GM19035 (cell line): ENCODE results near the gene RNF187.
A peak's percentile ranks its signal among the peaks of the same experiment; 100 is the strongest.

Experiments used
- ATAC-seq: cut with Tn5 transposase; IDR thresholded peaks from one replicate; pipeline ENCODE4 v1.9.1; 2021; ENCODE audit not compliant: unreplicated experiment

The RNF187 gene

DNA sequence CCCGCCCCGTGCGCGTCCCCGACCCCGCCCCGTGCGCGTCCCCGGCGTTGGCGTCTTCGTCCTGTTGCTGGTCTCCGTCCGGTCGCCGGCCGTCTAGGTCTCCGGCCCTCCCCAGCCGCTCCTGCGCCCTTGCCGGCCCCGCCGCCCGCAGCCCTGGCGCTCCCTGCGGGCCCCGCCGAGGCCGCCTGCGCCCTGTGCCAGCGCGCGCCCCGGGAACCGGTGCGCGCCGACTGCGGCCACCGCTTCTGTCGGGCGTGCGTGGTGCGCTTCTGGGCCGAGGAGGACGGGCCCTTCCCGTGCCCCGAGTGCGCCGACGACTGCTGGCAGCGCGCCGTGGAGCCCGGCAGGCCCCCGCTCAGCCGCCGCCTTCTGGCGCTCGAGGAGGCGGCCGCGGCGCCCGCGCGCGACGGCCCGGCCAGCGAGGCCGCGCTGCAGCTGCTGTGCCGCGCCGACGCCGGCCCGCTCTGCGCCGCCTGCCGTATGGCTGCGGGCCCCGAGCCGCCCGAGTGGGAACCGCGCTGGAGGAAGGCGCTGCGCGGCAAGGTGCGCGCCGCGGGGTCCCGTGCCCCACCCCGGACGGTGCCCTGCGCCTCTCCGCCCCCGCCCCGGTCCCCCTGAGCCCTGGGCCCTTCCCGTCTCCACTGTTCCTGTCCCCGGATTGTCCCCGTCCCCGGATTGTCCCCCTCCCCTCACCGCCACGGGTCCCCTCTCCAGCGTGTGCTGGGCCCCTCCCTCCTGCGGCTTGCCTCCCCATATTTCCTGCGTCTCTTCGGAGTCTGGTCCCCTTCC lies at the start of gene RNF187:
TSS of gene RNF187 (plus strand) at position 47 of the 789 bp plus-strand sequence.
- ATAC-seq: peak; percentile 66

DNA sequence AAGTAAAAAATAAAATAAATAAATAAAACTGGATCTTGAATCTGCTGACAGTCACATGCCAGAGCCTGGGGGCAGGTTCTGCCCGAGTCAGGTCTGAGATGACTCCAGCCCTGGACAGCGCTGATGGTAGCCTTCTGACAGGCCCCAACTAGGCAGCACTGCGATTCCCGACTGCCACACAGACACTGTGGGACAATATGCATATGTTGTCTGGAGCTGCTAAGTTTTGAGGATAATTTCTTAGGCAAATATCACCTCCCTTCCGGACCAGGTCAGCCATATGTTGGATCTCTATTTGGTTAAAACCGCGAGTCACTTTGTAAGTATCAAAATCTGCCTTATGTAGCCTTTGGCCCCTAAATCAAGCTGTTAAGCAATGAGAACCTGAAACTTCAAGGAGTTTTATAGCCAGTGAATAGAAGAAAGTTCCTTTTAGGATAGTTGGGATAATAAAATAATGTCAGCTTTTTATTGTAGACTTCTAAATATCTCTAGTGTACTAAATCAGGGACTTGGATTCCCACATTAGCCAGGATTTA lies 49.7 kb upstream of the RNF187 start:
- ATAC-seq: no peak

DNA sequence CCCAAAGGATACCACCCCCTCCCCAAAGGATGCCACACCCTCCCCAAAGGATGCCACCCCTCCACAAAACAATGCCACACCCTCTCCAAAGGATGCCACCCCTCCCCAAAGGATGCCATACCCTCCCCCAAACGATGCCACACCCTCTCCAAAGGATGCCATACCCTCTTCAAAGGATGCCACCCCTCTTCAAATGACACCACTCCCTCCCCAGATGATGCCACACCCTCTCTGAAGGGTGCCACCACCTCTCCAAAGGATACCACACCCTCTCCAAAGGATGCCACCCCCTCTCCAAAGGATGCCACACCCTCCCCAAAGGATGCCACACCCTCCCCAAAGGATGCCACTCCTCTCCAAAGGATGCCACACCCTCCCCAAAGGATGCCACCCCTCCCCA lies 48.9 kb upstream of the RNF187 start:
- no peak for ATAC-seq

DNA sequence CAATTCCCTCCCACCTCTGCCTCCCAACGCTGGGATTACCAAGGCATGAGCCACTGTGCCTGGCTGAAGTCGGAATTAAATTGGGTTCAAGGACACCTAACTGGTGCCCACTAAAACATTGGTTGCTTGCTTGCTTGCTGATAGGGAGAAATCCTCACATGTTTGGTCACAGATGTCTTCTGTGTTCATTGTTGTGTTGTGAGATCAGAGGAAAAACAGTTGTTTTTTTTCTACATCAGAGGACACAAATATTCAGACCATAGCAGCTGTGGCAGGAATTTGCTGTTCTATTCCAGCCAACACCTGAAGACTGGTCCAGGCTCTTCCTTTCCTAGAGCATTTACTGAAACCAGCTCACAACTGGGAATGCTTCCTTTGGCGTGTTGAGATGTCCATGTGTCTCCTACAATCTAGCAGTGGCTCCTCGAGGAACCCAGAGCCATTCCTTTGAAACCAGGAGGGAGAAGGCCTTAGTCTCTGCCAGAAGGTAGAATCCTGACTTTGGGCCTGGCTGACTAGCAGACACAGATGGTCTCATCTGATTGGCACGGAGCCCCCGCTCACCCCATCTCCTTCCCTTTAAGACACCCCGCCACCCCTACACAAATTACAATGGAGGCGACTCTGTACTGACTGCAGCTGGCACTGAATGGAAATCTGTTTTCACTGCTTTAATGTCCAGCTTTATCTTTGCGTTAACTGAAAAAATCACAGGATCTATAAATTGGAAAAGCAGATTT lies 46.3 kb upstream of the RNF187 start:
- ATAC-seq: no peak

DNA sequence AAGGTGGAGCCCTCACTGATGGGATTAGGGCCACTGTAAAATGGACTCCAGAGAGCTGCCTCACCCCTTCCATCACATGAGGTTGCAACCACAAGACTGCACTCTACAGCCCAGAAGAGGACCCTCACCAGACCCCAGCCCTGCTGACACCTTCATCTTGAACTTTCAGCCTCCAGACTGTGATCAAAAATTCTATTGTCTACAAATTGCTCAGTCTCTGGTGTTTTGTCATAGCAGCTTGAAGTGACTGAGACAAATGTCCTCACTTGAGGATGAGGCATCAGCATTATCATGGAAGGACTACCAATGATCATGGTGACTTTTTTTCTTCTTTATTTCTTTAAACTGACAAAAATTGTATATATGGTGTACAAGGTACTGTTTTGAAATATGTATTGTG lies 43.8 kb upstream of the RNF187 start:
- ATAC-seq: no peak

DNA sequence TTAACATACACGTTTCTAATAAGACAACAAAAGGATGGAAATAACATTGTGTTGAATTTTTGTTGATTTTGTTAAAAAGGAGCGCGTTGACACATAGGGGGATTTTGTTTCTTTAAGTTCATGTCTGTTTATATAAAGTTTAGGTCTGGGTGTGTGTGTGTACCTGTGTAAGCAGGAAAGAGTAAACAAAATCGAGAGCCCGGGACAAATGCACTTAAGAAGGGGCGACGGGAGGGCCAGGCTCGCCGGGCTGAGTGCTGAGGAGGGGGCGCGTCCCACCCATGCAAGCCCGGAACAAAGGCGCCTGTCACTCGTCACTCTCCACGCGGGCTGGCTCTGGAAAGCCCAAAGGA lies 41.7 kb upstream of the RNF187 start:
- ATAC-seq: no peak

DNA sequence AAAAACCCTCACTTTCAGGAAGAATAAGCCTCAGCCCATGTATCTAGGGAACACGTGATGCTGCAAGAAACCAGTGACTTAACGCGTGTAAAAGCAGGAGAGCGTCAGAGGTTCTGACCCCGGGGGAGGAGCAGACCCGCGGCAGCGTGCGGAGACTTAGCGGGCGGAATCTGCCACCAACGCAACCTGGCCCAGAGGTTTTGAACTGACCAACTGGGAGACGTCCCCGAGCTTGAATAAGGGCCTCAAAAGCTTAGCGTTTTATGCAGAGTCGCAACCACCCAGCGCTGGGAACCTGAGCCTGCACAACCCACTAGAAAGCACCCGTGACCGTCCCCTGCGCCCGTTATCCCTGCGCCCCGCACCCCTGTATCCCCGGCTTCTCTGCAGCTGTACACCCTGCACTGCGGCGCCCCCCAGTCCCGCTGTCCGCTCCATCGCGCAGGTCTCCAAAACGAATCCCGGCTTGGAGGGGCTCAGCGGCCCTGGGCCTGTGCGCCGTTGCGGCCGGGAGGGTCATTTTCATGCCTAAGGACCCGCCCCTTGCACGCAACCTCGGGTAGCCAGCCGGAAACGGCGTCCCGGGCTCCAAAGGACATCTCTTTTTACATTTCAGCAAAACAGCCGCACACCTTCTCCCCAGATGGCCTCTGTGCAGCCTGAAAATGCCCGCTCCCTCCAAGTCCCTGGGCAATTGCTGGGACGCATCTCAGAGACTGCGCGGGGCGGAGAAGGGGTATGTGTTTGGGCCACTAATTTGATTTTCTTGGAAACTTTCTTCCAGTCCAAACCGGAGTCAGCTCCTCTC lies 41.1 kb upstream of the RNF187 start:
- ATAC-seq: peak; percentile 72

DNA sequence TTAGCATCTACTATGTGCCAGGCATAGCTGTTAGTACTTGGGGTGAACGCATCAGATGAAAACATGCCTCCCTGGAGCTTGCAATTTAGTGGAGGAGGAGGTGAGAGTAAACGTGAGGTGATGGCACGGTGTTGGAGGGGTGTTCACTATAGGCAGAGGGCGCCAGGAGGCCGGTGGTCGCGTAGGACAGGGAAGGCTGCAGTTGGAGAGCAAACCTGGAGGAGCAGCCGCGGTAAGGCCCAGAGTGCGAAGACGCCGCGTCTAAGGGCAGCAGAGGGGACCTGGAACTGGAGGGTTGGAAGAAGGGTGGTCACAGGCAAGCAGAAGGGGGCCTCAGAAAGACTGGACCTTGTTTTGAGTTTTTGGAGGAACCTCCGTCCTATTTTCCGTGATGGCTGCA lies 40.3 kb upstream of the RNF187 start:
- no peak for ATAC-seq

DNA sequence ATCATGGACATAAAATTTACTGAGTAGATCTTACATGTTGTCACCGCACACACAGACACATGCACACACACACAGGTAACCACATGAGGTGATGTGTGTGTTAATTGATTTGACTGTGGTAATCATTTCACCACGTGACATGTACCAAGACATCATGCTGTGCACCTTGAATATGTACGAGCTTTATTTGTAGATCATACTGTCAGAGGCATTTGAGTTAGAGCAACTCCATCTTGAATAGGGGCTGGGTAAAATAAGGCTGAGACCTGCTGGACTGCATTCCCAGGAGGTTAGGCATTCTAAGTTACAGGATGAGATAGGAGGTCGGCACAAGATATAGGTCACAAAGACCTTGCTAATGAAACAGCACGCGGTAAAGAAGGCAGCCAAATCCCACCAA lies 38.8 kb upstream of the RNF187 start:
- ATAC-seq: no peak

DNA sequence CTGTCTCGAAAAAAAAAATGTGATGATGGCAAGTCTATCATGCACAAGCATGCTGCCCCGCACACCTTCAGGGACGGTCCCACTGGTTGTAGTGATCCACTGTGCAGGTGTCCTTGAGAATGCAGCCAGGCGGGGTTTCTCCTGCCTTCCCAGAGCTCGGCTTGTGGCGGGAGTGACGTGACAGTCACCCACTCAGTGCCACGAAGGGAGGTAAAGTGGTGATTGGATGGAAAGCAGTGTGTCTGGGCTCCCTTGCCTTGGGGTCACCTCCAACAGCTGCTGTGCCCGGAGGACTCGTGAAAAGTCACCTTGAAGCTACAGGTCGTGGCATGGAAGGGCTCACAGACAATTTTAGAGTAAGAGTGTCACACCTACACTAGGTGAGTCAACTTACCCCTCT lies 37.0 kb upstream of the RNF187 start:
- no peak for ATAC-seq

DNA sequence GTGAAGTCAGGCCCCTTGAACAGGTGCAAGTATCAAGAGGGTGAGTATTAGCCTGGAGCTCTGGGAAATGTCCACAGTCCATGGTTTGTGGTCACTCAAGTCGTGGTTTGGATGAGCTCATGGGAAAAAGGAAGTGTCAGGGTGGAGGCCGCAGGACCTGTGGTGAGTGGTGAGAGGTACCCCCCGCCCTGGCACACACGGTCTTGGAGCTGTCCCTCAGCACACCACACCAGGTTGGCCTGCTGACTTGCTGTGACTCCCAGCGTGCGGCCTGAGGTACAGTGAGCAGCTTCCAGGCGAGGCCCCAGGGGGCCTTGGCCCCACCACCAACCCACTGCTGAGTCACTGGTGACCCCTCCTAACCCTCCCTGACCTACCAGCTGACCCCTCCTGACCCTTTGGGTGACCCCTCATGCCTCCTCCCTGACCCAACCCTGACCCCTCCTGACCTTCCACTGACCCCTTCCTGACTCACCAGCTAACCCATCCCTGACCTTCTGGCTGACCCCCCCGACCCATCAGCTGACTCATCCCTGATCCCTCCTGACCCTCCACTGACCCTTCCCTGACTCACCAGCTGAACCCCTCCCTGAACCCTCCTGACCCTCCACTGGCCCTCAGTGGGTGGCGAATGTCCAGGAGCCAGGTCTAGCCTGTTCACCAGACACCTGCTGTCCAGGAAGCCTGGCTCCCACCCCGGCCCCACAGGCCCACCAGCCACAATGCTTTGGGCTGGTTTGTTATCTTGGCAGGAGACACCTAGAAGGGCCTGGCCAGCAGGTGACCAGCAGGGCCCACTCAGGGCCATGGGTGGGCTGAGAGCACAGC lies 34.8 kb upstream of the RNF187 start:
- no peak for ATAC-seq

DNA sequence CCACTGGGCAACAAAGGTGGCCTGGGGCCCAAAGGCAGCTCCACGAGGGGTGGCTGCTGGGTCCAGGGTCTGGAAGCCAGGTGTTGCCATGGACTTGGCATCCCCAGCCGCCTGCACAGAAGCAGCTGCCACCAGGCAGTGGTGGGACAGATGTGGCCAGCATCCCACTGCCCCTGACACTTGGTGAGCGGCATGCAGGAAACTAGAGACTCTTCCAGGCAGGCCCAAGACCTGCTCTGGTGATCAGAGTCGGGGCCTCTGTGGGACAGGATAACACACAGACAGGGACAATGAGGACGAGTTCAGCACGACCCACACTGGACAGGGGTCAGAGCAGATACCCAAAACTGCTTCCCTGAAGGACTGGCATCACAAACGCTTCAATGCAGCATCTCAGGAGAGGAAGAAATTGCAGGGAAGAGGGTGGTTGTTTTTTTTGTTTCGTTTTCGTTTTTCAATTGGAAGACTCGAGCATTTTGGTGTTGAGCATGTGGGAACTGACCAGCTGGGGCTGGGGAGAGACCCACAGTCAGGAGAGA lies 34.1 kb upstream of the RNF187 start:
- ATAC-seq: no peak

DNA sequence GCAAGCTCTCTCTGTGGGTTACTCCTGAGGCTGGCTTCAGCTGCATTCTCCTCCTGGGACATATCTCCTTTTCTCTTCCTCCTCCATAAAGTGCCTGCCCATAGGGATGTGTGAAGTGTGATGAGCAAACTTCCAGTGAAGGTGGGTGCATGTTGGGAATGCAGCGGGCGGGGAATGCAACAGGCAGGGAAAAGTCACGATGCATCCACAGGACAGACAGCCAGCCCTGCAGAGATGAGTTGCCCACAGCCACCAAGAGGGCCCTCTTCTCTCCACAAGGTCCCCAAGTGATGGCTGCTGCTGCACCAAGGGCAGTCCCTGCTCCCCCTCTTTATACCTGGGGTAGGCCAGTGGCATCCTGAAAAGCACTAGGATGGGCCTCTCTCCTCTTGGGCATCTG lies 33.6 kb upstream of the RNF187 start:
- no peak for ATAC-seq

DNA sequence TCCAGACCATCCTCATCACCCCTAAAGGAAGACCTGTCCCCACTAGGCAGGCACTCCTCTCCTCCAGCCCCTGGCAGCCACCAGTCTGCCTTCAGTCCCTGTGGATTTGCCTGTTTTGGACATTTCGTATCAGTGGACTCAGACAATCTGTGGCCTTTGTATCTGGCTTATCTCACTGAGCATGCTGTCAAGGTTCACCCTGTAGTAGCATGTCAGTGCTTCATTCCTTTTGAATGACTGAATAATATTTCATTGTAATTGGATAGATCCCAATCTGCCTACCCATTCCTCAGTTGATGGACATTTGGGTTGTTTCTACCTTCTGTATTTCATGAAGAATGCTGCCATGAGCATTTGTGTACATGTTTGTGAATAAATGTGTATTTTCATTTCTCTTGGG lies 32.9 kb upstream of the RNF187 start:
- no peak for ATAC-seq

DNA sequence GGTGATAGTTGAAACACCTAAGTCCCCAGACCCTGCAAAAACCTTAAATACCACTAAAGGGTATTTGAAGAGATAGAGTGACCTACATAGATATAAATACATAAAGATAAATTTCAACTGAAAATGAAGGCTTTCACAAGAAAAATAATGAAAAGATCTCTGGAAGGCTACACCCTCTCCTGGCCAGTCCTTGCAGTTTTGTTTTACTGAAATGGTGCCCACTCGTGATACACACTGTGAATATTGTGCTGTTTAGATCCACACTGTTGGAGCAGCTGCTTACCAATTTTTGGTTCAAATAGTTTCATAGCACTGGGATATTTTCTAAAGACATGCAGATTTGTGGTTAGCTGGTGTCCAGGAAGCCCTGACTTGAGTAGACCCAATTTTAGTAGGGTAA lies 31.5 kb upstream of the RNF187 start:
- ATAC-seq: no peak

DNA sequence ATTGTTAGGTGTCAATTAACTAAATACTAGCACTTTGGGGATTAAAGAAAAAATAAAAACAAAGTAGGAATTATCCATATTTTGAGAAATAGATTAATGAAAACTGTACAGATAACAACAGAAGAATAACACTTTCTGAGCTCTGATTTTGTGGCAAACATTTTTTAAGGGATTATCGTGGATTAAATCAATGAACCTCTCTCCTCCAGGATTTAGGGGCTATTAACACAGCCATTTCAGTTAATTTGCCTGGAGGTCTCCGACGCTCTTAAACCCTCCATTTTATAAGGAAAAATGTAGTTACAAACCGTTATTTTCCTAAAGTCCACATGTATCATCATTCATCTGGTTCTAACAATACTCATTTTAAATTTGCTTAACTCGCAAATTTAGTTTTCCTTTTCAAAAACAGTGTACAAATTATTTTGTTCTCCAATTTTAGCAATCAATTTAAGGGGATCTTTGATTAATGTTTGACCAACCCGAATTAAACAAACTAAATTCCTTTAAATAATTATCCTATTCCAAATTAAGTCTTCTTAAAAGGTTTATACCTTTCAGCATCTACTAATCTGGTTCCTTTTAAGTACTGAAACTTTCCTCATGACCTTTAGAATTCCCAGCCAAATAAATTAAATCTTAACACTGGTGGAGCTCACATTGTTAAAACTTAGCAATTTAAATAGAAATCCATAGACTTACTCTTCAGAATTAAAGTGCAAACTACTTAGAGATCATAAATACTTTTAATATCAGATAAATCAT lies 30.7 kb upstream of the RNF187 start:
- ATAC-seq: no peak

DNA sequence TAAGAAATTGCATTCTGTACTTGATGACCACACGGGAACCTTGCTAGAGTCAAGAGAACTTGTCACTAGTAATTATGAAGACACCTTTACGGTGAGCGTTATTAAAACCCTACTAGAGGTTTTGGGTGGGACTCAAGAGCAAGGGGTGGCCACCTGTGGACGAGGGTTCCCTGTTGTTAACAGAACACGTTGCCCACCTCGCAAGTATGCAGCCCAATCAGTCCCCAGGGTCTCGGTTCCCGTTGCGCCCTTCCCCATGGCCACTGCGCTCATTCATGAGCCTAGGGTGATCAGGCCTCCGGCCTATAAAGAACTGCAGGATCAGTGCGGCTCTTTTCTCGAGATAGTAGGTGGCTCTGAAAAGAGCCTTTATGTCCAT lies 30.2 kb upstream of the RNF187 start:
- ATAC-seq: peak; percentile 10

DNA sequence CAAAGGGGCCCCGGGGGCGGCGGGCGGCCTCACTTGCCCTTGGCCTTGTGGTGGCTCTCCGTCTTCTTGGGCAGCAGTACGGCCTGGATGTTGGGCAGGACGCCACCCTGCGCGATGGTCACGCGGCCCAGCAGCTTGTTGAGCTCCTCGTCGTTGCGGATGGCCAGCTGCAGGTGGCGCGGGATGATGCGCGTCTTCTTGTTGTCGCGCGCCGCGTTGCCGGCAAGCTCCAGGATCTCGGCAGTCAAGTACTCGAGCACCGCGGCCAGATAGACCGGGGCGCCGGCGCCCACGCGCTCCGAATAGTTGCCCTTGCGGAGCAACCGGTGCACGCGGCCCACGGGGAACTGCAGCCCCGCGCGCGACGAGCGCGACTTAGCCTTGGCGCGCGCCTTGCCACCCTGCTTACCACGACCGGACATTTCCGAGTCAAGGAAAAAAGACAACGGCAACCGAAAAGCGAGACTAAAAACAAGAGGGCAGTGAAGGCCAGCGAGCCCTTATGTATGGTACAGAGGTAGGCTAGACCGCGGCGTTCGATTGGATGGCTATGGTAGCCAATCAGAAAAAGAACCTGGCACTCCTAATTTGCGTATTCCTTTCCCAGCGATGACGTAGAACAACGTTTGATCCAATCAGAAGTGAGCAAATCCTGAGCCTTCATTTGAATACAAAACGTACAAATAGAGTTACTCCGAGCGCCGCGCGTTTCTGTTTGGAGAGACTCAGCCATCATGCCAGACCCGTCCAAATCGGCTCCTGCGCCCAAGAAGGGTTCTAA lies 29.6 kb upstream of the RNF187 start:
- peak; percentile 83 for ATAC-seq
